Neural progenitor cell (in vitro differentiated cells): ENCODE data around the gene CADM1.

Experiments used
- CTCF ChIP-seq: fragments of 200-600 bp; sonication (generic); IDR thresholded peaks from 2 replicates; pipeline ENCODE4 v1.5.1; 2017; ENCODE audit warnings: antibody characterized with exemption, mild to moderate bottlenecking
- EZH2 ChIP-seq: fragments of 200-600 bp; sonication (generic); IDR thresholded peaks from 2 replicates; pipeline ENCODE4 v1.6.1; 2017; ENCODE audit warnings: antibody characterized with exemption, mild to moderate bottlenecking, moderate library complexity
- EZH2phosphoT487 ChIP-seq: fragments of 200-600 bp; sonication (generic); IDR thresholded peaks from 2 replicates; pipeline ENCODE4 v1.6.1; 2017; ENCODE audit warnings: antibody characterized with exemption

- no peak for TF ChIP-seq EZH2phosphoT487
- no peak for TF ChIP-seq CTCF
- TF ChIP-seq EZH2 = no peak
Measured at GRCh38 chr11:115222218-115222862, 281.9 kb downstream of the CADM1 start.
